ENCODE data around the gene KRTAP5-2.

GRCh38 chr11:1555713-1556153 lies 42.4 kb downstream of the KRTAP5-2 start:
- TF ChIP-seq CTCF (IDR thresholded peaks at IDR 0.05) (no peak), POLR2A (IDR thresholded peaks at IDR 0.05) (no peak)
